Retina (tissue), 1 donor: ENCODE data around the gene MICU1.
"Not testable (repeated sequence)": the region's sequence is repeated elsewhere in the genome, so short reads cannot be mapped to it uniquely, and the experiment has no call there.

ENCODE experiments used
- DNase-seq: peaks from one replicate; pipeline ENCODE4 v3.0.0-alpha.2; 2016

MICU1 gene

DNA sequence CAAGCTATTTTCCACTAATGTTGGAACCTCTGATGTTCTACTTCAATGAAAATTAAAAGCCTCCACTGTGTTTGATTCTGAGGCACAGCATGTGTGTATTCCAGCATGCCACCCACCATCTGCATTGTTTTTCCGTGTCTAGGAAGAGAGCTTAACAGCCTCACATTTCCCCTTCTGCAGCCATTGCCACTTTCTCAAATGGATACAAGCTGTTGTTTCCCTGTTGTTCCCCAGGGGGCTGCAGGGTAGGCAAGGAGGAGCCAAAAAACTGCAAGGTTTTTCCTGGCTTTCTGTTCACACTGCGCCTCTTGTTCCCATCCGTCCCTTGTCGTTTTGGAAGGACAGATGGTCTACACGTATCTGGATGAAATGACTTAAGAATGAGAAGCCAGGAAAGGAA, 198.9 kb downstream of the MICU1 start:
- no peak for DNase-seq

- peak; percentile 46 for DNase-seq
Measured at GRCh38 chr10:72425133-72425532, 200.7 kb downstream of the MICU1 start.

GRCh38 chr10:72424561-72424960, 201.3 kb downstream of the MICU1 start:
- no peak for DNase-seq

DNA sequence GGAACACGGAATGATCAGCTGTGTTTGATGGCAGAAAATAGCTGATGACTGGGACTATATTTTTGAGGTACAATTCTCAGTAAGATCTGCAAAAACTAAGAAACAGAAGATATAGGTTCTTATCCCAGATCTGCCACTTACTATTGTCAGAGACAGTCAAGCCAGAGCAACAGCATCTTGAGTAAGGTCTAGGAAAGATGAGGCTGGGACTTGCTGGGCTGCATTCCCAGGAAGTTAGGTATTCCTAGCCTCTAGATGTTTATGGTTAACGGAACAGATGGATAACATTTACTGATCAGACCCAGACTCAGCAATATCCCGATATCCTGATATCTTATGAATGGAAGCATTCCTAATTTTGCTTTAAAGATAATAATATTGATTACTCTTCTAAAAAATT, 202.5 kb downstream of the MICU1 start:
- DNase-seq = no peak

DNA sequence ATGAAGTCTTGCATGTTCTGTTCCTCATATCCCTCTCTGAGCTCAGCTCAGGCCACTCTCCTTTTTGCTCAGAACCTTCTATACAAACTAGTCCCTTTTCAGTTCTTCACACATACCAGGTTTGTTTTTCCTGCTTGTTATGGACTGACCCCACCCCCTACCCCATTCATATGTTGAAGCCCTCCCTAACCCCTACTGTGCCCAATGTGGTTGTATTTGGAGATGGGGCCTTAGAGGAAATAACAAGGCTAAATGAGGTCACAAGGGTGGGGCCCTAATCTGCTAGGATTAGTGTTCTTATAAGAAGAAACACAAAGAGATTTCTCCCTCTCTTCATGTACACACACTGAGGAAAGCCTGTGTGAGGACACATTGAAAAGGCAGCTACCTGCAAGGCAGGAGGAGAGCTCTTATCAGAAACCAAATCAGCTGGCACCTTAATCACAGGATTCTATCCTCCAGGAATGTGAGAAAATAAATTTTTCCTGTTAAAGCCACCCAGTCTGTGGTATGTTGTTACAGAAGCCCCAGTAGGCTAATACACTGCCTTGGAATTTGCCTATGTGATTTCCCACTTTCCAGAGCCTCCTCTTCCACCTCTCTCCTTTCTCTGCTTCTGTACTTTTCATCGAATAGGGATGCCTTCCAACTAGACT, 203.9 kb downstream of the MICU1 start:
- no peak for DNase-seq

GRCh38 chr10:72419241-72419640, 206.6 kb downstream of the MICU1 start:
- DNase-seq = peak; percentile 37

GRCh38 chr10:72418679-72419078, 207.2 kb downstream of the MICU1 start:
- no peak for DNase-seq

- DNase-seq = no peak
Measured at GRCh38 chr10:72417971-72418370, 207.9 kb downstream of the MICU1 start.

GRCh38 chr10:72416661-72417060, 209.2 kb downstream of the MICU1 start:
- no peak for DNase-seq

GRCh38 chr10:72414642-72415041, 211.2 kb downstream of the MICU1 start:
- DNase-seq = no peak

DNA sequence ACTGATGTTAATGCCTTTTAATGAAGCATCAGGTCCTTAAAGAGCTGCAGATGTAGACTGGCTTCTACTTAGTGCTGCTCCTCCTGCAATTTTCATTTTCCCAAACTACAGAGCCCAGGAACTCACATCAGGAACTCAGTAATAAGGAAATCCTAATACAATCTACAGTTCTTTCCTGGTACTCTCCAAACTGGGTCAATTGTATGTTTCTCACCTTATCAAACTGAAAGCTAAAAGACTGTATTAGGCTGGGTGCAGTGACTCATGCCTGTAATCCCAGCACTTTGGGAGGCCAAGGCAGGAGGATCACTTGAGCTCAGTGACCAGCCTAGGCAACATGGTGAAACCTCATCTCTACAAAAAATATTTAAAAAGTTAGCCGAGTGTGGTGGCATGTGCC, 216.7 kb downstream of the MICU1 start:
- DNase-seq = no peak

- no peak for DNase-seq
Measured at GRCh38 chr10:72407927-72408600, 217.8 kb downstream of the MICU1 start.

DNA sequence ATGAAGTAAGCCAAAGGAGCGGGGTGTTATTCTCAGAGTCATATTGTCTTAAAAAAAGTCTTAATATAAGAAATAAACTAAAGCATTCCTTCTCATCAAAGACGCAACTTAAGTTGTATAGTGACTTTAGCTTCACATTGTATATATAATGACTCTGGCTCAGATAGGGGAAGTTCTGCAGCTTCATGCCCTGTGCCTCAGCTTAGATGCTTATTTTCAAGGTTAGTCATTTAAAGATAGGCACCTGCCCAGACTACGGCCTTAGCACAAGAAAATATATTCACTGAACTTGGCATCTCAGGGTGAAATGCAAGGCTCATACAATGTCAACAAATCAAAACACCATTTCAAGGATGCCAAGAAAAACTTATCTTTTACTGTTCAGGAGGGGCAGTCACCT, 218.4 kb downstream of the MICU1 start:
- DNase-seq = no peak

DNA sequence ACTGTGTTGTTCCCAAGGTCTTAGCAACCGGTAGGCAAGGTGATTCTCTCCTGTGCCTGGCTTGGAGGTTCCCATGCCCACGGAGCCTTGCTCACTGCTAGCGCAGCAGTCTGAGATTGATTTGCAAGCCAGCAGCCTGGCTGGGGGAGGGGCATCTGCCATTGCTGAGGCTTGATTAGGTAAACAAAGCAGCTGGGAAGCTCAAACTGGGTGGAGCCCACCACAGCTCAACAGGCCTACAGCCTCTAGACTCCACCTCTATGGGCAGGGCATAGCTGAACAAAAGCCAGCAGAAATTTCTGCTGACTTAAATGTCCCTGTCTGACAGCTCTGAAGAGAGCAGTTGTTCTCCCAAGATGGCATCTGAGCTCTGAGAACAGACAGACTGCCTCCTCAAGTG, 230.3 kb downstream of the MICU1 start:
- not testable (repeated sequence) for DNase-seq

DNA sequence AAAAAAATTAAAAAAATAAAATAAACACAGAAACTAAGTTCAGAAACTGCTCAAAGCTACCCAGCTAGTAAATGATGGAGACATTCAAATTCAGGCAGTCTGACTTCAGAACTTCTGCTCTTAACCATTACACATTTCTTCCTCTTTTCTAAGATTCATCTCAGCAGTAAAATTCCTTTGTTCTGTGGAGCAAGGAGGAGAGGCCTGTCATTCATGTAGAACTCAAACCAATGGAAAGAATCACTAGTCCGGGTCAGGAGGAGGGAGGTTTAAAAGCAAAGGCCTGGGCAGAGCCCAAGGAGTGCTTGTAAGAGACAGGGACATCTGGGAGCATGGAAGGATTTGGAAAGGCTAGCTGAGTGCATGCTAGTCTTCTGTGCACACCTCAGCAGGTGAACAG, 233.3 kb downstream of the MICU1 start:
- DNase-seq = no peak

GRCh38 chr10:72390764-72391163, 235.1 kb downstream of the MICU1 start:
- DNase-seq = no peak

- DNase-seq = no peak
Measured at GRCh38 chr10:72389716-72390115, 236.2 kb downstream of the MICU1 start.

DNA sequence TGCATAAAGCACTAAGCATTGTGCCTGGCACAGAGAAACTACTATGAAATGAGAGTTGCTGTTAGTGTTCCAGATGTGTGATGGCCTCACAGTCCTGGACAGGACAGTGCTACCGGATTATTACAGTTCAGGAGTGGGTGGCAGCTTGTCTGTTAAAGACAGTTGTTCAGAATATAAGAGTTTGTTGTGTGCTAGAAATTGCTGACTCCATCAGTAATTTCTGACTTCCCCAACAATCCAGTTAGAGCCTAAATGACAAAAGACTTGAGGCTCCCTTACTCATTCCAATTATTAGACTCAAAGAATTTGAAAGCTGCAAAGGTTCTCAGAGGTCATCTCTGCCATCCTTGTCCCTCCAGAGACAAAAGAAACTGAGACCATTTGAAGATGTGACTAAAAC, 236.9 kb downstream of the MICU1 start:
- DNase-seq = no peak

DNA sequence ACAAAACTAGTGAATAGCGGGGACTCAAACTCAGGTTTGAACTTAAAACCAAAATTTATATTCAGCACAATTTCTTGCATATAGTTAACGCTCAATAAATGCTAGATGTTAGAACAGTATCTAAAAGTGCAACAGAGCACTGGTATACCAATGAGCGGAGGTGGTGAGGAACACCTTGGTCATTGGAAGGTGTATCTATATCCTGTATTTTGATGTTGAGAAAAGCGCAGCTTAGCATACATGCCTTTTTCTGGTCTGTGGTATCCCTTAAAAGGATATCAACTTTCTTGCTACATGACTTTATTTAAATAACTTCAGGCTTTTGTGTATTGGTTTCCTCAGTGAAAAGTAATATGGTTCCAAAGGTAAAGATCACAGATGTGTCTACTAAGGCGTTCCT, 237.8 kb downstream of the MICU1 start:
- DNase-seq = no peak

DNA sequence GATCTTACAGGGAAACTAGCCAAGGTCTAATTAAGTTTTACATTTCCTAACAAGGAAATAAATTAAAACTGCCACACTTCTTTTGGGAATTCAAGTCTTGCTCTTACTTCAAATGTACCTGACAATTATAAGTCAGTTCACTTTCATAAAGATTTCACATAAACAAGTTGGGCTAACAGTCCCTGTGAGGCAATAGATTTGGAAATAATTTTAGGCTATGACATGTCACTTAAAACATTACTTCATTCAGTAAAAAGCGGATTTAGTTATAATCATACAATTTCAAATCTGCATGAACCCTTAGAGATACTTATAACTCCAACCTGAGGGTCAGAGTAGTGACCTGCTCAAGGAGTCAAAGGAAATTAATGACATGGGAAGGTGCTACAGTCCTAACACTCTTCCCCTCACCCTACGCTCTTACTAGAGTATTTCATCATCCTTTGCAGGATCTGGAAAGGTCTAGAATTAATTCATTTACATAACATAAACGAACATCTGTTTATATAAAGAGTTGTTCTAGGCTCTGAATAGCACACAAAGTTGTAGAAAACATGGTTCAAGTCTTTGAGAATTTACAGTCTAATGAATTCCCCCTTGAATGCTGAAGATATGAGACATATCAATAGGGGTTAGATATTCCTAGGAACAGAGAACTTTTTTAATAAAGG, 238.8 kb downstream of the MICU1 start:
- no peak for DNase-seq

GRCh38 chr10:72385724-72386123, 240.2 kb downstream of the MICU1 start:
- no peak for DNase-seq

DNA sequence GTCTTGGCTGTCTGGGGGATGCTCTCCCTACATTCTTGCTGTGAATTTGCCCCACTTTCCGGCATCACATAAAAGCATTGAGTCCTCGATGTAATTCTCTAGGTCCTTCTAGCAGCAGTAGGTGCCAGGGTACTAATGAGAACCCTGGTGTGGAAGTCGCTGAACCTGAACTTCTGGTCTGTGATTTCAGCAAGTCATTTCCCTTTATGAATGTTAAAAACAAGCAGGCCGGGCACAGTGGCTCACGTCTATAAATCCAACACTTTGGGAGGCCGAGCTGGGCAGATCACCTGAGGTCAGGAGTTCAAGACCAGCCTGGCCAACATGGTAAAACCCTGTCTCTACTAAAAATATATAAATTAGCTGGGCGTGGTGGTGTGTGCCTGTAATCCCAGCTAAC, 240.9 kb downstream of the MICU1 start:
- DNase-seq = not testable (repeated sequence)

- no peak for DNase-seq
Measured at GRCh38 chr10:72379776-72380175, 246.1 kb downstream of the MICU1 start.

DNA sequence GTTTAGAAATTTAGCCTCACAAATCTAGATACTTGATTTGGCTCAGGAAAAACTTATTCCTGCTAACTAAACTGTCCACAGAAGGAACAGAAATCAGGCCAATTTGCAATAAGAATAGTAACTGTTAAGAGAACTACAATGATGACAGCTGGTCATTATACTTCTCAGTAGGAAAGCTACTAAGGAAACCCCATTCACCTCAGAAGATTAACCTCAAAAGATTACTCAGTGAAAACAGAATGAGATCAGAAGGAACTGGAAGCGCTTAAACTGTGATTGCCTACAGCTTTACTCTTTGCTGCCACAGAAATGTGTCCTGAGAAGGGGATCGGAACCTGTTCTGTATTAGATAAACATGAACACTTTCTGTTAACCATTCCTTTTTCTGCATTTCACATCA, 246.8 kb downstream of the MICU1 start:
- DNase-seq = no peak
